HCT116 (cell line): ENCODE measurements around the gene TFIP11. TPM values are rescaled to one million over a fixed set of nuclear protein-coding genes. Genes with fewer than 3 reads are reported as not detected.

Experiments used
- ATAC-seq: fragments of 200-7000 bp; cut with Tn5 transposase; 2 replicates; pipeline ENCODE4 v1.9.1; 2020; ENCODE audit warnings: mild to moderate bottlenecking, moderate library complexity
- BruUV-seq: library from RNA; stranded (reverse); fragments of 400-500 nt; replicated peaks from 2 replicates; lab custom pipeline; 2021; lab: Mats Ljungman, UMichigan
- CTCF ChIA-PET: fragments of 300-600 bp; sonication (Branson Sonifier 250); formaldehyde crosslinking; loops from one replicate; lab custom pipeline; 2021; ENCODE audit warnings: antibody characterized with exemption; lab: Charles Lee
- POLR2A ChIA-PET: fragments of 300-600, 350-600 bp; sonication (Branson Sonifier 250); formaldehyde crosslinking; loops from one replicate; lab custom pipeline; 2021; ENCODE audit warnings: antibody characterized with exemption; lab: Charles Lee
- RAD21 ChIA-PET, 2 experiments: fragments of 300-600 bp; sonication (Branson Sonifier 250); formaldehyde crosslinking; loops; one replicate each; lab custom pipeline; 2023; ENCODE audit warnings: low total read pairs in 2 of 2; ENCODE audit not compliant: uncharacterized antibody in 2 of 2, unreplicated experiment in 2 of 2, low non-redundant PET in 1 of 2; lab: Charles Lee
- DNase-seq: peaks from one replicate; pipeline ENCODE4 v3.0.0-alpha.2; 2010; ENCODE audit warnings: low read depth, low spot score
- H2AFZ ChIP-seq: fragments of 200-600 bp; shearing (Covaris generic), sonication (generic); 2 replicates; pipeline ENCODE4 v1.6.1; 2017; ENCODE audit warnings: low read depth, mixed run types, mixed read lengths, antibody characterized with exemption, low read length; ENCODE audit not compliant: poor library complexity, severe bottlenecking
- H3K27ac ChIP-seq: 2 replicates; pipeline ENCODE4 v1.5.1; 2012; ENCODE audit warnings: low read depth, low read length
- H3K27me3 ChIP-seq: fragments of 200-600 bp; sonication (generic); 2 replicates; pipeline ENCODE4 v1.6.1; 2016; ENCODE audit warnings: mixed run types, low read length, mixed read lengths; ENCODE audit not compliant: insufficient read depth
- H3K36me3 ChIP-seq, 2 experiments: fragments of 200-500 bp in 1 of 2; fragments of 200-600 bp in 1 of 2; sonication (Bioruptor generic) in 1 of 2; sonication (generic) in 1 of 2; 2 replicates each; pipeline versions ENCODE4 v1.5.1 to v1.6.1; 2014 to 2016; ENCODE audit warnings: low read length in 2 of 2, inconsistent platforms in 1 of 2, mixed read lengths in 1 of 2, mixed run types in 1 of 2; ENCODE audit not compliant: insufficient read depth in 2 of 2, control insufficient read depth in 1 of 2
- H3K4me1 ChIP-seq, 2 experiments: fragments of 200-600 bp in 1 of 2; sonication (generic) in 1 of 2; 2 replicates each; pipeline versions ENCODE4 v1.5.1 to v1.6.1; 2012 to 2017; ENCODE audit warnings: low read length in 2 of 2, inconsistent platforms in 1 of 2, mild to moderate bottlenecking in 1 of 2, mixed read lengths in 1 of 2, mixed run types in 1 of 2, moderate library complexity in 1 of 2; ENCODE audit not compliant: insufficient read depth in 2 of 2, control insufficient read depth in 1 of 2
- H3K4me2 ChIP-seq: fragments of 200-600 bp; sonication (generic); 2 replicates; pipeline ENCODE4 v1.6.1; 2017; ENCODE audit warnings: mixed run types, low read length, mixed read lengths
- H3K4me3 ChIP-seq, 2 experiments: fragments of 200-600 bp in 1 of 2; sonication (generic) in 1 of 2; replicated peaks in 1 of 2; 2 replicates each; pipeline ENCODE4 v1.5.1; 2011 to 2016; ENCODE audit warnings: low read length in 2 of 2, control low read depth in 1 of 2, low read depth in 1 of 2, mild to moderate bottlenecking in 1 of 2, mixed read lengths in 1 of 2, mixed run types in 1 of 2
- H3K79me2 ChIP-seq: fragments of 200-600 bp; sonication (generic); 2 replicates; pipeline ENCODE4 v1.6.1; 2017; ENCODE audit warnings: mild to moderate bottlenecking, mixed run types, low read length, moderate library complexity, mixed read lengths; ENCODE audit not compliant: insufficient read depth
- H3K9ac ChIP-seq: fragments of 200-600 bp; sonication (generic); 2 replicates; pipeline ENCODE4 v1.6.1; 2016; ENCODE audit warnings: low read length, mixed read lengths
- H3K9me2 ChIP-seq: fragments of 200-600 bp; sonication (generic), shearing (Covaris generic); 2 replicates; pipeline ENCODE4 v1.6.1; 2017; ENCODE audit warnings: mixed run types, mild to moderate bottlenecking, moderate library complexity; ENCODE audit not compliant: insufficient read depth
- H3K9me3 ChIP-seq, 2 experiments: fragments of 200-500 bp in 1 of 2; fragments of 200-600 bp in 1 of 2; sonication (Bioruptor generic) in 1 of 2; sonication (generic) in 1 of 2; 2 replicates each; pipeline ENCODE4 v1.6.1; 2014 to 2017; ENCODE audit warnings: low read length in 2 of 2, mixed read lengths in 2 of 2, inconsistent platforms in 1 of 2, low read depth in 1 of 2, mild to moderate bottlenecking in 1 of 2, mixed run types in 1 of 2, moderate library complexity in 1 of 2; ENCODE audit not compliant: control insufficient read depth in 1 of 2, insufficient read depth in 1 of 2
- H4K20me1 ChIP-seq: fragments of 200-600 bp; sonication (generic), shearing (Covaris generic); 2 replicates; pipeline ENCODE4 v1.6.1; 2017; ENCODE audit warnings: mixed run types, mild to moderate bottlenecking, moderate library complexity; ENCODE audit not compliant: insufficient read depth
- ATF3 ChIP-seq: IDR thresholded peaks from 2 replicates; pipeline ENCODE4 v1.6.1; 2012
- CBX3 ChIP-seq: IDR thresholded peaks from 2 replicates; pipeline ENCODE4 v1.6.1; 2012; ENCODE audit warnings: low read depth
- CEBPB ChIP-seq: IDR thresholded peaks from 2 replicates; pipeline ENCODE4 v1.6.1; 2012; ENCODE audit warnings: low read depth
- EGR1 ChIP-seq: IDR thresholded peaks from 2 replicates; pipeline ENCODE4 v1.6.1; 2012; ENCODE audit warnings: low read depth
- EZH2 ChIP-seq: fragments of 200-600 bp; sonication (generic); IDR thresholded peaks from 2 replicates; pipeline ENCODE4 v1.6.1; 2017; ENCODE audit warnings: antibody characterized with exemption, mixed run types
- FOSL1 ChIP-seq: IDR thresholded peaks from 2 replicates; pipeline ENCODE4 v1.6.1; 2012; ENCODE audit warnings: low read depth
- POLR2A ChIP-seq: IDR thresholded peaks from 2 replicates; pipeline ENCODE4 v1.7.0; 2011; ENCODE audit warnings: borderline replicate concordance; ENCODE audit not compliant: insufficient read depth, insufficient read length; ENCODE audit errors: extremely low read depth
- POLR2AphosphoS5 ChIP-seq: IDR thresholded peaks from 2 replicates; pipeline ENCODE4 v1.6.1; 2011; ENCODE audit warnings: mild to moderate bottlenecking, low read depth, low read length, moderate library complexity
- RAD21 ChIP-seq: IDR thresholded peaks from 2 replicates; pipeline ENCODE4 v1.6.1; 2012; ENCODE audit warnings: low read depth, mild to moderate bottlenecking
- SRF ChIP-seq: IDR thresholded peaks from 2 replicates; pipeline ENCODE4 v1.6.1; 2012; ENCODE audit warnings: low read depth
- TCF7L2 ChIP-seq: IDR thresholded peaks from 2 replicates; pipeline ENCODE4 v1.7.0; 2011; ENCODE audit warnings: borderline replicate concordance, inconsistent platforms; ENCODE audit not compliant: insufficient read depth, insufficient read length; ENCODE audit errors: extremely low read depth
- YY1 ChIP-seq: IDR thresholded peaks from 2 replicates; pipeline ENCODE4 v1.6.1; 2011; ENCODE audit warnings: low read length, low read depth, moderate library complexity, mild to moderate bottlenecking; ENCODE audit not compliant: insufficient replicate concordance; ENCODE audit errors: extremely low read depth
- ZBTB33 ChIP-seq: IDR thresholded peaks from 2 replicates; pipeline ENCODE4 v1.6.1; 2011; ENCODE audit warnings: mild to moderate bottlenecking, low read length, moderate library complexity; ENCODE audit not compliant: insufficient replicate concordance; ENCODE audit errors: extremely low read depth
- ZNF274 ChIP-seq: fragments of 200-500 bp; sonication (Bioruptor generic); IDR thresholded peaks from 2 replicates; pipeline ENCODE4 v1.6.1; 2014; ENCODE audit warnings: mild to moderate bottlenecking, low read depth, low read length, inconsistent platforms
- intact Hi-C: fragments of 100-400 bp; cut with micrococcal nuclease; formaldehyde crosslinking; loops from 2 replicates; pipeline ENCODE4 v1.10.0; 2022
- total RNA-seq: library from RNA; stranded (reverse); gene quantifications from one replicate; pipeline ENCODE4 v1.2.1, GENCODE V29; 2021; ENCODE audit not compliant: unreplicated experiment

TFIP11 gene
- total RNA-seq, 1 experiment from 2014 or later, result 28.1 TPM

GRCh38 chr22:26453216-26453615 lies 59.1 kb downstream of the TFIP11 start:
- H3K9ac ChIP-seq, result no peak overlapping the region
- H3K4me3 ChIP-seq, result no peak overlapping the region
- no peak for ATAC-seq
- no peaks in the 10 kb centered on the region for H3K79me2 ChIP-seq
- intact Hi-C loops, result no loop called here
- H3K4me1 ChIP-seq, result no peaks in the 10 kb centered on the region
- no peaks in the 10 kb centered on the region for H3K27me3 ChIP-seq
- CTCF ChIA-PET, result interaction anchor here (1.3 kb wide), 1 partner anchor 86 kb away, joined by 4 read pairs; no protein-coding TSS in a partner anchor
- no peak for TF ChIP-seq TCF7L2
- TF ChIP-seq ATF3, result no peak
- TF ChIP-seq EGR1, result no peak
- TF ChIP-seq CBX3, result no peak
- TF ChIP-seq SRF, result no peak
- TF ChIP-seq POLR2AphosphoS5, result no peak
- TF ChIP-seq ZNF274, result no peak
- TF ChIP-seq ZBTB33, result no peak
- TF ChIP-seq YY1, result no peak
- no peak for TF ChIP-seq EZH2
- TF ChIP-seq POLR2A, result no peak
- no peak for TF ChIP-seq RAD21
- no peak for TF ChIP-seq FOSL1
- no peak for TF ChIP-seq CEBPB
- TF ChIP-seq, all 23 proteins: peak for 0
- Histone ChIP-seq H3K9me2 (no peaks in the 10 kb centered on the region), H3K27ac (no peak overlapping the region), H4K20me1 (no peaks in the 10 kb centered on the region), H3K4me2 (no peak overlapping the region), H2AFZ (no peak overlapping the region), H3K36me3 (peaks cover 3 to 8% of the 10 kb centered on the region in 2 experiments; a peak in 3 of 4 replicates), H3K9me3 (no peaks in the 10 kb centered on the region)
- ChIA-PET POLR2A (no interaction called here), RAD21 (no interaction called here)
- no peak for DNase-seq
- BruUV-seq, result no TSS peak
